Measurements from ENCODE around the gene STOX2. TPM values are rescaled to one million over a fixed set of nuclear protein-coding genes. Genes with fewer than 3 reads are reported as not detected.

The STOX2 gene
- total RNA-seq, 4 donors from 2014 or later, result 21.6 to 23.7 (median 22.8) TPM

DNA sequence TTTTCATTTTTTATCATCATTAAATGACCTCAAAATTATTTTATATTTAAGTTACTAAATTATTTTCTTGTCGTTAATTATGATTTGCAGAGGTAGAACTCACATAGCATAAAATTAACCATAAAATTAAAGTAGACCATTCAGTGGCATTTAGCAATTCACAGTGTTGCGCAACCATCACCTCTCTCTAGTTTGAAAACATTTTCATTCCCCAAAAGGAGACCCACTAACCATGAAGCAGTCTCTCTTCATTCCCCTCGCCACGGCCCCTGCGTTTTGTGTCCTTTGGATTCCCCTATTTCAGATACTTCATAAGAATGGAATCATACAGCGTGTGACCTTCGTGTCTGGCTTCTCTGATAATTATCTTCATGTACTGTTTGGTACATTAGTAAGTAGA, 157.7 kb downstream of the STOX2 start:
- WGBS, 2 donors, result 81 to 85% methylated on average over 7 of the region's 7 CpGs
- intact Hi-C loops (cut with DNase I), result no loop called here
- no peaks in the 10 kb centered on the region for H3K27me3 ChIP-seq

DNA sequence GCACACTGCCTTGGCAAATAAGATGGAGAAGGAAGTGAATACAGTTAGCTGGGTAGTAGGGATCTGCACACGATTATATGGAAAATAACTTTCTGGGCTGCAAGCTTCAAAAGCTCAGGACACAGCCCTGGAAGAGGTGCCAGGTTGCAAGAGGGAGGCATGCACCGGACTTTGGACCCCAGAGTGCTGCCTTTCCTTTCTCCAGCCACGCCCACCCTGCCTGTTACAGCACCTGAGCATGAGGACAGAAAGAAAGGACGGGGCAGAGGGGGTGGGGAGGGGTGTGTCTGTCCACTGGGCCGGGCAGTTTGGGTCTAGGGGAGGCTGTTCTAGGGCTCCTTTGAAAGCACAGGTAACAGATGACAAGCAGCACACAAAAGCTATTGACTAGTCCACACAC, 159.8 kb downstream of the STOX2 start:
- intact Hi-C loops (cut with DNase I), result no loop called here
- no peak for DNase-seq
- H3K36me3 ChIP-seq, result no peaks in the 10 kb centered on the region
- H3K9me3 ChIP-seq, result no peaks in the 10 kb centered on the region
- H3K4me3 ChIP-seq, result no peak overlapping the region
- no peaks in the 10 kb centered on the region for H3K27me3 ChIP-seq
- TF ChIP-seq CTCF (IDR thresholded peaks at IDR 0.05) (no peak), POLR2A (IDR thresholded peaks at IDR 0.05) (no peak)
- H3K27ac ChIP-seq, result no peak overlapping the region
- WGBS, 2 donors, result 71 to 74% methylated on average over 5 of the region's 5 CpGs
- H3K4me1 ChIP-seq, result no peaks in the 10 kb centered on the region

More for the DNA sequence above, 157.7 kb downstream of the STOX2 start:
- TF ChIP-seq POLR2A (IDR thresholded peaks at IDR 0.05) (no peak), CTCF (IDR thresholded peaks at IDR 0.05) (no peak)
- H3K4me1 ChIP-seq, result no peaks in the 10 kb centered on the region
- H3K9me3 ChIP-seq, result no peaks in the 10 kb centered on the region
- H3K27ac ChIP-seq, result no peak overlapping the region
- H3K36me3 ChIP-seq, result no peaks in the 10 kb centered on the region
- no peak for DNase-seq
- H3K4me3 ChIP-seq, result no peak overlapping the region

GRCh38 chr4:184066584-184067300, 161.6 kb downstream of the STOX2 start:
- 49 to 65% methylated on average over 9 of the region's 9 CpGs for WGBS, 2 donors
- Histone ChIP-seq H3K27me3 (no peaks in the 10 kb centered on the region), H3K9me3 (peaks cover 0 to 11% (median 0%) of the 10 kb centered on the region in 3 donors), H3K4me3 (no peak overlapping the region), H3K27ac (no peak overlapping the region), H3K36me3 (no peaks in the 10 kb centered on the region), H3K4me1 (no peaks in the 10 kb centered on the region)
- TF ChIP-seq CTCF (IDR thresholded peaks at IDR 0.05), result no peak
- TF ChIP-seq POLR2A (IDR thresholded peaks at IDR 0.05), result no peak
- no peak for DNase-seq
- intact Hi-C loops (cut with DNase I), result no loop called here

GRCh38 chr4:184067931-184068554, 162.9 kb downstream of the STOX2 start:
- Histone ChIP-seq H3K27me3 (no peaks in the 10 kb centered on the region), H3K4me1 (no peaks in the 10 kb centered on the region), H3K4me3 (no peak overlapping the region), H3K27ac (no peak overlapping the region), H3K9me3 (peaks cover 0 to 19% (median 0%) of the 10 kb centered on the region in 3 donors), H3K36me3 (no peaks in the 10 kb centered on the region)
- TF ChIP-seq CTCF (IDR thresholded peaks at IDR 0.05), result no peak
- TF ChIP-seq POLR2A (IDR thresholded peaks at IDR 0.05), result no peak
- no peak for DNase-seq
- intact Hi-C loops (cut with DNase I), result no loop called here
- WGBS, 2 donors, result 74 to 75% methylated on average over 8 to 9 of the region's 9 CpGs

Other genes with a start within 250 kb of the STOX2 start
- gene RWDD4, start 246.1 kb upstream of the STOX2 start, total RNA-seq, result 10 to 100 TPM; 15.1 to 33.9 (median 26.0) TPM
- gene TRAPPC11, start 246.0 kb upstream of the STOX2 start, total RNA-seq, result 10 to 100 TPM; 24.5 to 36.2 (median 34.6) TPM

Measured in esophagus squamous epithelium (tissue), 5 donors.